Gastroesophageal sphincter (tissue), 3 donors: ENCODE measurements around the gene DNM3.

Experiments
- CTCF ChIP-seq, 4 experiments: fragments of 200-600 bp in 2 of 4; fragments of 450-650 bp in 2 of 4; sonication (generic) in 1 of 4; IDR thresholded peaks; one replicate each; pipeline ENCODE4 v1.5.1; 2017 to 2019; ENCODE audit warnings: antibody characterized with exemption in 4 of 4, mild to moderate bottlenecking in 2 of 4, moderate library complexity in 2 of 4
- EP300 ChIP-seq: sonication (generic); formaldehyde crosslinking; IDR thresholded peaks from one replicate; pipeline ENCODE4 v1.6.1; 2017; ENCODE audit warnings: antibody characterized with exemption, mild to moderate bottlenecking

GRCh38 chr1:172321451-172321850 lies 480.2 kb downstream of the DNM3 start:
- no peak for TF ChIP-seq CTCF (IDR thresholded peaks at IDR 0.05)
- TF ChIP-seq EP300: no peak
